Right lobe of liver (tissue), 6 donors: Measurements from ENCODE around the gene IGFBP5. TPM values are rescaled to one million over a fixed set of nuclear protein-coding genes. Genes with fewer than 3 reads are reported as not detected.

Source experiments
- ATAC-seq, 4 donors: fragments of 200-7000 bp; cut with Tn5 transposase; one replicate each; pipeline ENCODE4 v1.9.1; 2020; ENCODE audit warnings: mild to moderate bottlenecking in 4 of 4, moderate library complexity in 4 of 4
- DNase-seq, 3 donors: peaks; one replicate each; pipeline ENCODE4 v3.0.0-alpha.2; 2020
- H3K27ac ChIP-seq, 3 donors: fragments of 200-600 bp; one replicate each; pipeline ENCODE4 v1.8.0; 2022
- H3K27me3 ChIP-seq, 2 donors: fragments of 200-600 bp; one replicate each; pipeline ENCODE4 v1.8.0; 2022
- H3K36me3 ChIP-seq, 4 donors: fragments of 200-600 bp; sonication (generic) in 1 of 4; one replicate each; pipeline versions ENCODE4 v1.5.1 to v1.8.0; 2017 to 2022; ENCODE audit warnings: control low read depth in 1 of 4
- H3K4me1 ChIP-seq, 4 donors: fragments of 200-600 bp; sonication (generic) in 1 of 4; one replicate each; pipeline versions ENCODE4 v1.5.1 to v1.8.0; 2017 to 2022; ENCODE audit warnings: control low read depth in 1 of 4
- H3K4me3 ChIP-seq, 3 donors: fragments of 200-600 bp; one replicate each; pipeline ENCODE4 v1.8.0; 2022
- H3K9me3 ChIP-seq, 4 donors: fragments of 200-600 bp; sonication (generic) in 1 of 4; one replicate each; pipeline versions ENCODE4 v1.5.1 to v1.8.0; 2017 to 2022; ENCODE audit warnings: control low read depth in 1 of 4
- CTCF ChIP-seq, 4 donors: fragments of 200-600 bp in 3 of 4; fragments of 450-650 bp in 1 of 4; IDR thresholded peaks; one replicate each; pipeline versions ENCODE4 v1.5.1 to v1.8.0; 2016 to 2022; ENCODE audit warnings: antibody characterized with exemption in 4 of 4, mild to moderate bottlenecking in 2 of 4
- POLR2A ChIP-seq: fragments of 450-650 bp; IDR thresholded peaks from one replicate; pipeline ENCODE4 v1.6.1; 2017; ENCODE audit warnings: antibody characterized with exemption, mild to moderate bottlenecking
- WGBS: methylation state at CpG from one replicate; pipeline ENCODE4 v1.1.6; 2018; ENCODE audit warnings: low coverage, low lambda C conversion rate; ENCODE audit not compliant: insufficient coverage; ENCODE audit errors: missing lambda C conversion rate; 5-methylcytosine and 5-hydroxymethylcytosine counted together
- intact Hi-C, 2 donors: fragments of 100-400 bp; cut with DNase I; formaldehyde crosslinking; loops; one replicate each; pipeline versions ENCODE4 v1.11.2 to v1.14.1; 2022
- total RNA-seq, 6 experiments: library from RNA; depleted of rRNA in 2 of 6; stranded (reverse); fragments of >200 nt in 2 of 6; fragmentation: NEBNext Ultra II Directional in 3 of 6; extraction: Animal tissue kit (Norgen Biotek cat#: 25700) in 3 of 6; gene quantifications; one replicate each; pipeline versions ENCODE4 v1.1.0 to v1.2.4, GENCODE V29; 2016 to 2023
- donor health status: DM: no; HTN: yes; CAD: no.
- donor health status: DM: no; HTN: no; CAD: no.
- donor health status: DM: no; HTN: no; CAD: no.
- donor health status: DM: no; HTN: yes; CAD: no.
- donor health status: DM: no; HTN: yes; CAD: no.

IGFBP5 gene
- total RNA-seq, 6 experiments from 2014 or later: 13.7 to 76.0 (median 30.9) TPM

- DNase-seq (no peak), ATAC-seq (no peak)
- 86% methylated on average over 1 of the region's 5 CpGs for WGBS
- no peaks in the 10 kb centered on the region for H3K27me3 ChIP-seq
- no peaks in the 10 kb centered on the region for H3K4me1 ChIP-seq
- H3K4me3 ChIP-seq: no peak overlapping the region
- intact Hi-C loops: no loop called here
- H3K9me3 ChIP-seq: no peaks in the 10 kb centered on the region
- TF ChIP-seq POLR2A: no peak
- no peak overlapping the region for H3K27ac ChIP-seq
- no peaks in the 10 kb centered on the region for H3K36me3 ChIP-seq
These were observed 35.5 kb upstream of the IGFBP5 start for GRCh38 chr2:216730871-216731270.

GRCh38 chr2:216727346-216728122, 32.2 kb upstream of the IGFBP5 start:
- 76% methylated on average over 5 of the region's 8 CpGs for WGBS
- intact Hi-C loops: no loop called here

GRCh38 chr2:216724190-216724589, 28.8 kb upstream of the IGFBP5 start:
- intact Hi-C loops: no loop called here
- 83% methylated on average over 1 of the region's 5 CpGs for WGBS
- Histone ChIP-seq H3K36me3 (no peaks in the 10 kb centered on the region), H3K4me1 (no peaks in the 10 kb centered on the region), H3K4me3 (no peak overlapping the region), H3K27me3 (no peaks in the 10 kb centered on the region), H3K27ac (no peak overlapping the region), H3K9me3 (no peaks in the 10 kb centered on the region)
- ATAC-seq: no peak
- no peak for DNase-seq
- TF ChIP-seq POLR2A (no peak), CTCF (IDR thresholded peaks at IDR 0.05) (no peak)

More at GRCh38 chr2:216727346-216728122, 32.2 kb upstream of the IGFBP5 start:
- DNase-seq (no peak), ATAC-seq (no peak)
- Histone ChIP-seq H3K4me1 (no peaks in the 10 kb centered on the region), H3K9me3 (no peaks in the 10 kb centered on the region), H3K27me3 (no peaks in the 10 kb centered on the region), H3K27ac (no peak overlapping the region), H3K36me3 (no peaks in the 10 kb centered on the region), H3K4me3 (no peak overlapping the region)
- TF ChIP-seq POLR2A (no peak), CTCF (IDR thresholded peaks at IDR 0.05) (no peak)

- Histone ChIP-seq H3K9me3 (no peaks in the 10 kb centered on the region), H3K36me3 (no peaks in the 10 kb centered on the region), H3K4me3 (no peak overlapping the region), H3K27me3 (no peaks in the 10 kb centered on the region), H3K4me1 (no peaks in the 10 kb centered on the region), H3K27ac (no peak overlapping the region)
- 88% methylated on average over 1 of the region's 1 CpG for WGBS
- no peak for DNase-seq
- TF ChIP-seq CTCF (IDR thresholded peaks at IDR 0.05): no peak
- no peak for TF ChIP-seq POLR2A
- intact Hi-C loops: no loop called here
- no peak for ATAC-seq
These were observed 25.8 kb upstream of the IGFBP5 start for GRCh38 chr2:216721141-216721540.

GRCh38 chr2:216720722-216721121, 25.4 kb upstream of the IGFBP5 start:
- no peaks in the 10 kb centered on the region for H3K9me3 ChIP-seq
- WGBS: 66% methylated on average over 4 of the region's 4 CpGs
- TF ChIP-seq CTCF (IDR thresholded peaks at IDR 0.05): no peak
- TF ChIP-seq POLR2A: no peak
- no peak for ATAC-seq
- no peak overlapping the region for H3K4me3 ChIP-seq
- H3K27ac ChIP-seq: no peak overlapping the region
- intact Hi-C loops: no loop called here
- H3K36me3 ChIP-seq: no peaks in the 10 kb centered on the region
- no peak for DNase-seq
- no peaks in the 10 kb centered on the region for H3K4me1 ChIP-seq
- H3K27me3 ChIP-seq: no peaks in the 10 kb centered on the region
